Posterior cingulate gyrus (tissue), 11 donors: ENCODE data around the gene RBCK1.

Experiments
- DNase-seq, 10 donors: peaks; one replicate each; pipeline versions ENCODE4 v3.0.0 to v3.0.0-alpha.2; 2020 to 2021; ENCODE audit warnings: mixed read lengths in 3 of 10
- intact Hi-C: fragments of 100-400 bp; cut with DNase I; formaldehyde crosslinking; loops from one replicate; pipeline ENCODE4 v1.15.1; 2023

RBCK1 gene

DNA sequence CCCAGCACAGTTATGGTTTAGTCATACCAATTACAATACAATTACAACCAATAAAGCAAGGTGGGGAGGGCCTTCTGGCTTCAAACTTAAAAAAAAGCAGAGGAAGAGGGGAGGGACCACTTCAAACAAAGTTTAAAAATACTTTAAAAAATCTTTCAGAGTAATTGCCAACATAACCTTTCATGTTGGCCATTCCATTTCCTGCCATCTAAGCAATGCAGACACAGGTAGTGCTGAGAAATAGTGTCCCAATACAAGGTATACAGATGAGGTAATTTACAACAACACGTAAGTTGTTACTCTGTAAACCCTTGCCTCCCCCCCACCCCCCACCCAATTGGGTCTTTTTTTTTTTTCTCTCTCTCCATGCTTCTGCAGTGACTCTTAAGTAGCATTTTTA is 73.1 kb downstream of the RBCK1 start:
- no peak for DNase-seq
- intact Hi-C loops, result no loop called here
